ENCODE measurements around the gene LAMB1. TPM values are rescaled to one million over a fixed set of nuclear protein-coding genes. Genes with fewer than 3 reads are reported as not detected.

The LAMB1 gene
- polyA plus RNA-seq, 10 donors = 446 to 768 (median 508) TPM

DNA sequence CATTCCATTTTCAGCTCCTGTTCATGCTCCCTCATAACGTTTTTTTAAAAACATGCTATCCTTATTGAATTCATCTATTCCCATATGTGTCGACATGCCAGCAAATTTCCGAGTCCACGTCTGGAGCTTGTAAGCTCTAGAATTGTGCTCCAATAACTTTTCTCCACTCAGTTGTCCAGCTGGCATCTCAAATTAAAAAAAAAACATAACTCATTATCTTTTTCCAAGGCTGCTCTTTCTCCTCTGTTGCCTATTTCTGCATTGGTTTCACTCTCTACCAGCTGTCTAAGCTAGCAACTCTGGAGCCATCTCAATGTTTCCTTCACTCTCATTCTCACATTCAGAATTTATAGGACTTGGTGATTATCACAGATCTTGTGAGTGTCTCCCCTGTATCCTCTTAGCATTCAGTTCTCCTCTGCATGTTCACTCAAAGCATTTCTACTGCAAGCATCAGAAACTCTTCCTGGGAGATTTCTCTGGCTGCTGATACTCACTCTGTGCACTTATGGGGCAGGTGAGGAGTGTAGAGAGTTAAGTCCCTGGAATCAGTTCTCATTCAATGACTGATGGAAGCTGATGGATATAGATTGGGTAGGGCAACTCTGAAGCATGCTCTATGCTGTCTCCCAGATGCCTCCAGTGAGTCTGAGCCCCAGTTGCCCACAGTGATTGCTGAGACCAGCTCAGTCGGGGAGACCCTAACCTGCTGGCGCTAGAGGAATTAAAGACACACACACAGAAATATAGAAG lies 118.7 kb downstream of the LAMB1 start:
- no peak for DNase-seq

DNA sequence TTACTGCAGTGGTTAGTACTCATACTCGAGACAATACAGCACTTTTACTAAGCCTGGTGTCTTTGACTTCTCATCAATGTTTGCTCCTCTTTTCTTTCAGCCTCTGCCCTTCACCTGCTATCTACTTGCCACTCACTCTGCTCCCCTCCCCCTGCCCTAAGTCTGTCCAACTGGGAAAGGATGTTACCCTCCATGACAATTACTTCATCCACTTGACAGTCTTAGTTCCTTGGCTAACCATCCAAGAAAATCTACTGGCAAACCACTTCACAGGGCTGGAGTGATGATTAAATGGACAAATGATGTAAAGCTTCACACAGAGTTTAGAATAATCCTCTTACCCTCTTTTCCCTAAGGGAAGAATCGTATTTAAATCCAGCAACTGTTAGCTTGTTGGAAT lies 120.2 kb downstream of the LAMB1 start:
- DNase-seq = no peak

DNA sequence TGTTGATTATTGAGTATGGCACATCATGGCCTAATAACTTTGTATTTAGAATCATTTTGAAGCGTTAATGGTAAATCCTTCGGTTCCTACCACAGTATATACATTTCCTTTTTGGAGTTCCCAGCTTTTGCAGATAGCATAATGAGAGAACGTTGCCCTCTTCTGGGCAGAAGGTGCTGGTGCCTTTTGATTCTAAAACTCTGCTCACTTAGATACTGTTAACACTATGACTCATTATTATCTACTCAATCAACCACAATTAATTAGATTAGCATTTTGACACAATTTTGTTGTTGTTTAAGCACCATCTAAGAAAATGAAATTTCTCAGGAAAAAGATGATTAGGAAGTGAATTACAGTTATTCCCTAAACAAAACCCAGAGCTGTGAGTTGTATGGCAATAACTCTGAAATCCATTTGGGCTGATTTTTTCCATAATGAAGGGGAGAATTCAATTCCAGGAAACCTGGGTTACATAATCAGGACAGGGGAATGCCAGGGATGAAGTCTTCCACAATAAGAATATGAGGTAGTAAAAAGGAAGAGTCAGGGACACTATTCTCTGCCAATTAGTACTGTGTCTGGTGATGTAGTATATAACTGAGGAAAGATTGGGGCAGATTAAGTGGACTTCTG lies 123.4 kb downstream of the LAMB1 start:
- DNase-seq = peak; percentile 34 to 68 (median 54)

DNA sequence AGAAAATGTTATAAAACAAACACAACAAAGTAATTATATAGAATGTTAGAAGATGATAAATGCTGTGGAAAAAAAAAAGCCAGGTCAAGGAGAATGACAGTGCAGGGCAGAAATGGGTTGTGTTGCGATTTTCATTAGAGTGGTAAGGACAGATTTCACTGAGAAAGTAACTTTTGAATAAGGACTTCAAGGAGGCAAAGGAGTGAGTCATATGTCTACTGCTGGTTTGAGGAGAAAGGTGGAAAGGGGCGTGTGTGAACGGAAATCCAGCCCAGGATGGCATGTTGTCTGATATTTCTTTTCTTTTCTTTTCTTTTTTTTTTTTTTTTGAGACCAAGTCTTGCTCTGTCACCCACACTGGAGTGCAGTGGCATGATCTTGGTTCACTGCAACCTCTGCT lies 124.3 kb downstream of the LAMB1 start:
- no peak for DNase-seq

DNA sequence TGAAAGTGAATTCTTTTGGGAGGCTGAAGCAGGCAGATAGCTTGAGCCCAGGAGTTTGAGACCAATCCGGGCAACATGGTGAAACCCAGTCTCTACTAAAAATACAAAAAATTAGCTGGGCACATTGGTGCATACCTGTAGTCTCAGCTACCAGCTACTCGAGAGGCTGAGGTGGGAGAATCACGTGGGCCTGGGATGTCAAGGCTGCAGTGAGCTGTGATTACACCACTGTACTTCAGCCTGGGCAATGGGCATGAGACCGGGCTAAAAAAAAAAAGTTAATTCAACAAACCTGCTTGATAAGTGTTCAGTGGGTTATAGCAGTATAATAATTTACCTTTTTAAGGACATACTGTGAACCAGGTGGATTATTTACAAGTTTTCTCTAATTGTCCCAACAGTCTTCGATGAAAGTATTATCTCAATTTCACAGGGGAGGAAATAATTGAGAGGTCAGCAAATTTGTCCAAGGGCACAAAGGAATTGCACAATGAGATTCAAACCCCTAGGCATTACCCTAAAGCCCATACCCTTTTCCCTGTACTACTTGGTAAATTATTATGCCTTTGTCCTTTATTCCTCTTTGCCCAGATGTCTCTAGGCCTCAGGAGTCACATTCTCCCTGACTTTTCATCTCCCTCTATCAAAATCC lies 125.1 kb downstream of the LAMB1 start:
- DNase-seq = no peak

DNA sequence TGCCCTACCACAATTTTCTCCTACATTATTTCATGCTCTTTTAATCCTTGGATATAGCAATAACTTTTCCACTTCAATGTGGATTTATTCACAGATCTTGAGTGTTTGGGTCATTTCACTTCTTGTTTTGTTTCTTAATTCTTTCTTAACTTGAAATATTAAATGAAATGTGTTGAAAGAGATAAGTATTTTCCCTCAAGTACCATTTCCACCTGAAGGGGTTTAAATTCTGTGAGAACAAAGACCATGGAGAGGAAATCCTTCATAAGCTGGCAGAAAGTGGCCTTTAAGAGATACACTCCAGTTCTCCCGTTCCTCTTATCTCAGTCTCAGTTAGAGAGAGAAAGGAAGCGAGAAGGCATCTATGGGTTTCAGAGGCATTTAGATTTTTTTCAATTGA lies 126.0 kb downstream of the LAMB1 start:
- no peak for DNase-seq

DNA sequence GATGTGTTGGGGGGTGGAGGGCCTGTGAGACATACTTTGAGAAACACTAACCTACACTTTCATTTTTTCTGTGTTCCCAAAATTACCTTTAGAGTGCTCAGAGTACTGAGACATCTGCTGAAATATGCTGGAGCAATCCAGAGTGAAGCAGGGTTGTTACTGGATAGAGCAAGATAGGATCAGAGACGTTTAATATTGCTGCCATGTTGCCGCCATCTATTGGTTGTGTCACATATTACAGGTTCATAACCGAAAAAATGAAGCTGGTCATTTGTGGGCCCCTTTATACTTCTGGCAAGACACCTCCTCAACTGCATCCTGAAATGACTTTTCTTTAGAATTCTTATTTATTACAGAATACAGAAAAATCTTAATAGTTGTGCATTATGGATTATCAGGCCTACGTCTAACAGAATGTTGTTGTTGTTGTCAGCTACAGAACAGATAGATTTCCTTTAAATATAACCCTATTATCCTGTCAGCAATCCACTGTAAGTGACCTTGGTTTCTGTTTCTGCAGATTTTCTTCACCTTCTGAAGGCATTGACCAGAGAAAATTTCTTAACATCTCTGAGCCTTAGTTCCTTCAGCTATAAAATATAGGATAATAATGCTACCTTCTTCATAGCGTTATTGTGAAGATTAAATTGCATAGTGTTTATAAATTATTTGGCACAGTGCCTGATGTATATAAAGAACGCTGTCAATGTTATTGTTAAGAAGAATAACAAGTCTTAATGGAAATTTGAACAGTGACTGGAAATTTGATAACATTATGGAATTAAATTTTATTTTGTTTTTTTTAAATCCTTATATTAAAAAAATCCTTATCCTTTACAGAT lies 128.1 kb downstream of the LAMB1 start:
- peak; percentile 53 to 75 (median 60) for DNase-seq

DNA sequence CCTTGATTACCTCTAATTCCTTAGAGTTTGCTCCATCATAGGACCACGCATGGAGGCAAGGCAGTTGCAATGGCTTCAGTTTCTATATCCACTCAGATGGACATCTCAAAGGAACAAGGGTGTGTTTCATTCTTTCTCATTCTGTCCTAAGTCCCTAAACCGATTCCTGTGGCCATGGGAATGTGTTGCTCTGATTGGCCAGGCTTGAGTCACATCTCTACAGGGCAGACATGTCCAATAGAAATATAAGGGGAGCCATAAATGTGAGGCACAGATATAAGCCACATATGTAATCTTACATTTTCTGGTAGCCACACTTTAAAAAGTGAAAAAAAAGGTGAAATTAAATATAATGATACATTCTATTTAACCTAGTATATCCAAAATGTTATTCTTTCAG lies 128.8 kb downstream of the LAMB1 start:
- no peak for DNase-seq

Other genes starting within 250 kb of the LAMB1 start
- gene SLC26A3, start 199.9 kb downstream of the LAMB1 start, polyA plus RNA-seq (ENCODE audit: insufficient read length in 10 of 10) = under 1 TPM in 2 of 10 donors, not detected in 8; 0.15 to 0.17 TPM
- gene DLD, start 112.0 kb downstream of the LAMB1 start, polyA plus RNA-seq (ENCODE audit: insufficient read length in 10 of 10) = 100 to 1,000 TPM in 1 of 10 donors, 10 to 100 TPM in 9; 71.7 to 108 (median 88.0) TPM
- gene LAMB4, start 127.2 kb upstream of the LAMB1 start, polyA plus RNA-seq (ENCODE audit: insufficient read length in 10 of 10) = 1 to 10 TPM in 2 of 10 donors, under 1 TPM in 8; 0.10 to 7.7 (median 0.27) TPM

Data from muscle of back (tissue), 11 donors.